NCI-H2227 (cell line): ENCODE measurements around the gene OR6F1.
"Not testable (repeated sequence)": the region's sequence is repeated elsewhere in the genome, so short reads cannot be mapped to it uniquely, and the experiment has no call there.

Experiments
- DNase-seq: peaks from one replicate; lab custom pipeline; 2025; ENCODE audit not compliant: unreplicated experiment; lab: John Stamatoyannopoulos, UW

The OR6F1 gene

GRCh38 chr1:247716546-247716945 is at the start of gene OR6F1:
OR6F1 (minus strand) TSS chr1:247716646; CDS start chr1:247712755, 3,891 bp downstream.
- DNase-seq, result no peak

GRCh38 chr1:247760456-247760855 is 44.0 kb upstream of the OR6F1 start, which contains the start of gene OR1C1:
OR1C1 (minus strand) TSS chr1:247760556; CDS start chr1:247758406, 2,150 bp downstream.
- DNase-seq, result no peak

GRCh38 chr1:247754311-247754710 is 37.9 kb upstream of the OR6F1 start:
- DNase-seq, result not testable (repeated sequence)

- no peak for DNase-seq
These were observed 33.4 kb upstream of the OR6F1 start for GRCh38 chr1:247749870-247750269.

- DNase-seq, result no peak
These were observed 31.6 kb upstream of the OR6F1 start, which contains the start of gene OR14A2 for GRCh38 chr1:247748041-247748440. OR14A2 (minus strand) TSS chr1:247748141.

GRCh38 chr1:247747616-247748015 is 31.2 kb upstream of the OR6F1 start:
- no peak for DNase-seq

GRCh38 chr1:247746391-247746935 is 30.0 kb upstream of the OR6F1 start:
- DNase-seq, result no peak

GRCh38 chr1:247742215-247742760 is 25.8 kb upstream of the OR6F1 start:
- DNase-seq, result not testable (repeated sequence)

- no peak for DNase-seq
These were observed 25.3 kb upstream of the OR6F1 start for GRCh38 chr1:247741756-247742155.

GRCh38 chr1:247740721-247741120 is 24.3 kb upstream of the OR6F1 start:
- DNase-seq, result no peak

- DNase-seq, result no peak
These were observed 21.9 kb upstream of the OR6F1 start, which contains the start of gene OR14K1 for GRCh38 chr1:247738315-247738714. OR14K1 (plus strand) TSS chr1:247738615; CDS start chr1:247738615, 0 bp downstream.

GRCh38 chr1:247721222-247721621 is 4.8 kb upstream of the OR6F1 start:
- no peak for DNase-seq

GRCh38 chr1:247713753-247714152 is 2.7 kb downstream of the OR6F1 start:
- no peak for DNase-seq

GRCh38 chr1:247710681-247711080 is 5.8 kb downstream of the OR6F1 start:
- not testable (repeated sequence) for DNase-seq

- no peak for DNase-seq
These were observed 15.1 kb downstream of the OR6F1 start for GRCh38 chr1:247701338-247701737.

GRCh38 chr1:247681288-247681897 is 35.1 kb downstream of the OR6F1 start:
- no peak for DNase-seq

- DNase-seq, result no peak
These were observed 36.3 kb downstream of the OR6F1 start for GRCh38 chr1:247680171-247680570.

GRCh38 chr1:247679639-247680038 is 36.8 kb downstream of the OR6F1 start, which contains the start of gene OR13G1:
OR13G1 (minus strand) TSS chr1:247679739; CDS start chr1:247673041, 6,698 bp downstream.
- DNase-seq, result no peak

GRCh38 chr1:247669225-247669624 is 47.2 kb downstream of the OR6F1 start:
- DNase-seq, result no peak
